H1 (cell line): Measurements from ENCODE around the gene WWC2.

ENCODE experiments used
- ATF3 ChIP-seq: IDR thresholded peaks from 2 replicates; pipeline ENCODE4 v1.6.1; 2011; ENCODE audit warnings: low read depth, mild to moderate bottlenecking, low read length; ENCODE audit not compliant: insufficient read depth
- CREB1 ChIP-seq: IDR thresholded peaks from 2 replicates; pipeline ENCODE4 v1.6.1; 2012; ENCODE audit warnings: inconsistent platforms
- EP300 ChIP-seq, 2 experiments: IDR thresholded peaks; 1 replicate in 1 of 2; 2 replicates in 1 of 2; pipeline ENCODE4 v1.6.1; 2011 to 2012; ENCODE audit warnings: low read depth in 2 of 2, low read length in 2 of 2, mild to moderate bottlenecking in 2 of 2, borderline replicate concordance in 1 of 2, inconsistent platforms in 1 of 2, moderate library complexity in 1 of 2
- GABPA ChIP-seq: IDR thresholded peaks from 2 replicates; pipeline ENCODE4 v1.6.1; 2011; ENCODE audit warnings: mild to moderate bottlenecking, low read length, moderate library complexity, borderline replicate concordance; ENCODE audit not compliant: insufficient read depth
- HDAC6 ChIP-seq: IDR thresholded peaks from one replicate; pipeline ENCODE4 v1.7.1; 2012; ENCODE audit warnings: low read depth, mild to moderate bottlenecking, inconsistent platforms, low read length, moderate library complexity
- JUN ChIP-seq: IDR thresholded peaks from 2 replicates; pipeline ENCODE4 v1.6.1; 2011; ENCODE audit warnings: low read depth, mild to moderate bottlenecking, improper control_type of control experiment, low read length
- POLR2AphosphoS5 ChIP-seq: IDR thresholded peaks from 2 replicates; pipeline ENCODE4 v1.6.1; 2011; ENCODE audit warnings: low read depth, low read length
- RAD21 ChIP-seq, 2 experiments: IDR thresholded peaks in 1 of 2; conservative IDR thresholded peaks in 1 of 2; 2 replicates each; pipeline ENCODE4 v1.6.1; 2011; ENCODE audit warnings: low read depth in 2 of 2, low read length in 2 of 2, improper control_type of control experiment in 1 of 2, inconsistent platforms in 1 of 2, mild to moderate bottlenecking in 1 of 2, moderate library complexity in 1 of 2
- RNF2 ChIP-seq: fragments of 200-900, 300-1000 bp; sonication (generic); IDR thresholded peaks from 2 replicates; pipeline ENCODE4 v1.7.1; 2016; ENCODE audit warnings: borderline replicate concordance, low read depth, mild to moderate bottlenecking, antibody characterized with exemption, low read length; ENCODE audit not compliant: poor library complexity, severe bottlenecking; ENCODE audit errors: missing control alignments
- SRF ChIP-seq: IDR thresholded peaks from 2 replicates; pipeline ENCODE4 v1.6.1; 2011; ENCODE audit warnings: mild to moderate bottlenecking, low read depth, low read length, moderate library complexity
- TF ChIP-seq, protein P1 (sequence below): IDR thresholded peaks from 2 replicates; pipeline ENCODE4 v1.6.1; 2012; ENCODE audit warnings: inconsistent platforms
- TF ChIP-seq, protein P2 (sequence below), 3 experiments: IDR thresholded peaks; 1 replicate in 2 of 3; 2 replicates in 1 of 3; pipeline versions ENCODE4 v1.5.1 to v1.6.1; 2011; ENCODE audit warnings: low read length in 3 of 3, mild to moderate bottlenecking in 3 of 3, inconsistent platforms in 2 of 3, low read depth in 1 of 3, moderate library complexity in 1 of 3; ENCODE audit not compliant: insufficient read depth in 1 of 3; ENCODE audit errors: control extremely low read depth in 1 of 3

DNA sequence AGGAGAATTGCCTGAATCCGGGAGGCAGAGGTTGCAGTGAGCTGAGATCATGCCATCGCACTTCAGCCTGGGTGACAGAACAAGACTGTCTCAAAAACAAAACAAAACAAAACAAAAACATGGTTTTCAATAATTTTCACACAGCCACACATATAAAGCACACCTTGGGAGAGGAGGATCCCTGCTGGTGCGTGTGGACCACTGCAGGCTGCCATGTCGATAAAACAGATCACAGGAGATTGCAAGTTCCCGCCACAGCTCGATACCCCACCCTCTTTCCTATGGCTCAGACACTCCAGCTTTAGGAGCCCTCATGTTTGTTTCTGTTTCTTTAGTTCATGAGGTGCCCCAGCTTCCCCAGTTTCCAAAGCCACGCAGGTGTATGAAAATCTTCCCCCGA is 254.5 kb downstream of the WWC2 start:
- TF ChIP-seq, protein P1, sequence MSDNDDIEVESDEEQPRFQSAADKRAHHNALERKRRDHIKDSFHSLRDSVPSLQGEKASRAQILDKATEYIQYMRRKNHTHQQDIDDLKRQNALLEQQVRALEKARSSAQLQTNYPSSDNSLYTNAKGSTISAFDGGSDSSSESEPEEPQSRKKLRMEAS: no peak
- no peak for TF ChIP-seq RNF2
- TF ChIP-seq, protein P2, sequence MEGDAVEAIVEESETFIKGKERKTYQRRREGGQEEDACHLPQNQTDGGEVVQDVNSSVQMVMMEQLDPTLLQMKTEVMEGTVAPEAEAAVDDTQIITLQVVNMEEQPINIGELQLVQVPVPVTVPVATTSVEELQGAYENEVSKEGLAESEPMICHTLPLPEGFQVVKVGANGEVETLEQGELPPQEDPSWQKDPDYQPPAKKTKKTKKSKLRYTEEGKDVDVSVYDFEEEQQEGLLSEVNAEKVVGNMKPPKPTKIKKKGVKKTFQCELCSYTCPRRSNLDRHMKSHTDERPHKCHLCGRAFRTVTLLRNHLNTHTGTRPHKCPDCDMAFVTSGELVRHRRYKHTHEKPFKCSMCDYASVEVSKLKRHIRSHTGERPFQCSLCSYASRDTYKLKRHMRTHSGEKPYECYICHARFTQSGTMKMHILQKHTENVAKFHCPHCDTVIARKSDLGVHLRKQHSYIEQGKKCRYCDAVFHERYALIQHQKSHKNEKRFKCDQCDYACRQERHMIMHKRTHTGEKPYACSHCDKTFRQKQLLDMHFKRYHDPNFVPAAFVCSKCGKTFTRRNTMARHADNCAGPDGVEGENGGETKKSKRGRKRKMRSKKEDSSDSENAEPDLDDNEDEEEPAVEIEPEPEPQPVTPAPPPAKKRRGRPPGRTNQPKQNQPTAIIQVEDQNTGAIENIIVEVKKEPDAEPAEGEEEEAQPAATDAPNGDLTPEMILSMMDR (IDR thresholded peaks at IDR 0.05; ENCODE audit: control extremely low read depth in 1 of 3, insufficient read depth in 1 of 3, low read depth in 1 of 3, low read length in 3 of 3): peak in 2 of 3 experiments; percentile 11 to 16; a peak in 2 of 4 replicates
- TF ChIP-seq GABPA: no peak
- peak; percentile 34 to 39 for TF ChIP-seq RAD21 (IDR thresholded peaks at IDR 0.05 in 1 of 2, conservative IDR thresholded peaks at IDR 0.05 in 1 of 2; ENCODE audit: low read depth in 2 of 2, low read length in 2 of 2)
- TF ChIP-seq POLR2AphosphoS5: no peak
- no peak for TF ChIP-seq CREB1
- TF ChIP-seq JUN: no peak
- no peak for TF ChIP-seq SRF
- no peak for TF ChIP-seq HDAC6
- TF ChIP-seq EP300 (IDR thresholded peaks at IDR 0.05; ENCODE audit: borderline replicate concordance in 1 of 2, low read depth in 2 of 2, low read length in 2 of 2): no peak
- no peak for TF ChIP-seq ATF3
